ENCODE data around the gene RABIF.
"Not testable (repeated sequence)": the region's sequence is repeated elsewhere in the genome, so short reads cannot be mapped to it uniquely, and the experiment has no call there.

The RABIF gene

GRCh38 chr1:202888531-202889360, at the start of gene RABIF:
TSS of gene RABIF (minus strand) at chr1:202889149. CDS start at chr1:202889098, 51 bp downstream.
- peak; percentile 96 for DNase-seq

- DNase-seq, result no peak
Observed at GRCh38 chr1:202938287-202938925, 49.5 kb upstream of the RABIF start.

DNA sequence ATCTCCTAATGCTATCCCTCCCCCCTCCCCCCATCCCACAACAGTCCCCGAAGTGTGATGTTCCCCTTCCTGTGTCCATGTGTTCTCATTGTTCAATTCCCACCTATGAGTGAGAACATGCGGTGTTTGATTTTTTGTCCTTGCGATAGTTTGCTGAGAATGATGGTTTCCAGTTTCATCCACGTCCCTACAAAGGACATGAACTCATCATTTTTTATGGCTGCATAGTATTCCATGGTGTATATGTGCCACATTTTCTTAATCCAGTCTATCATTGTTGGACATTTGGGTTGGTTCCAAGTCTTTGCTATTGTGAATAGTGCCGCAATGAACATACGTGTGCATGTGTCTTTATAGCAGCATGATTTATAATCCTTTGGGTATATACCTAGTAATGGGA, 47.5 kb upstream of the RABIF start:
- DNase-seq, result not testable (repeated sequence)

- DNase-seq, result no peak
Observed at GRCh38 chr1:202935844-202936243, 46.9 kb upstream of the RABIF start.

DNA sequence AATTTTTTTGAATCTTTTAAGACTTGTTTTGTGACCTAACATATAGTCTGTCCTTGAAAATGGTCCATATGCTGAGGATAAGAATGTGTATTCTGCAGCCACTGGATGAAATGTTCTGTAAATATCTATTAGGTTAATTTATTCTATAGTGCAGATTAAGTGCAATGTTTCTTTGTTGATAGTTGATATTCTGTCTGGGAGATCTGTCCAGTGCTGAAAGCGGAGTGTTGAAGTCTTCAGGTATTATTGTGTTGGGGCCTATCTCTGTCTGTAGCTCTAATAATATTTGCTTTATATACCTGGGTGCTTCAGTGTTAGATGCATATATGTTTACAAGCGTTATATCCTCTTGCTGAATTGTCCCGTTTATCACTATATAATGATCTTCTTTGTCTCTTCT, 45.8 kb upstream of the RABIF start:
- no peak for DNase-seq

DNA sequence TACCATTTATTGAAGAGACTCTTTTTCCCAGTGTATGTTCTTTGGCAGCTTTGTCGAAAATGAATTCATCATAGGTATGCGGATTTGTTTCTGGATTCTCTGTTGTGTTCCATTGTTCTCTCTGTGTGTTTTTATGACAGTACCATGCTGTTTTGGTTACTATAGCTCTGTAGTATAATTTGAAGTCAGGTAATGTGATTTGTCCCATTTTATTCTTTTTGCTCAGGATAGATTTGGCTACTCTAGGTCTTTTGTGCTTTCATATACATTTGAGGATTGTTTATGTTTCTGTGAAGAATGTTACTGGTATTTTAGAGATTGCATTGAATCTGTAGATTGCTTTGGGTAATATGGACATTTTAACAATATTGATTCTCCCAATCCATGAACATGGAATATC, 43.5 kb upstream of the RABIF start:
- no peak for DNase-seq

DNA sequence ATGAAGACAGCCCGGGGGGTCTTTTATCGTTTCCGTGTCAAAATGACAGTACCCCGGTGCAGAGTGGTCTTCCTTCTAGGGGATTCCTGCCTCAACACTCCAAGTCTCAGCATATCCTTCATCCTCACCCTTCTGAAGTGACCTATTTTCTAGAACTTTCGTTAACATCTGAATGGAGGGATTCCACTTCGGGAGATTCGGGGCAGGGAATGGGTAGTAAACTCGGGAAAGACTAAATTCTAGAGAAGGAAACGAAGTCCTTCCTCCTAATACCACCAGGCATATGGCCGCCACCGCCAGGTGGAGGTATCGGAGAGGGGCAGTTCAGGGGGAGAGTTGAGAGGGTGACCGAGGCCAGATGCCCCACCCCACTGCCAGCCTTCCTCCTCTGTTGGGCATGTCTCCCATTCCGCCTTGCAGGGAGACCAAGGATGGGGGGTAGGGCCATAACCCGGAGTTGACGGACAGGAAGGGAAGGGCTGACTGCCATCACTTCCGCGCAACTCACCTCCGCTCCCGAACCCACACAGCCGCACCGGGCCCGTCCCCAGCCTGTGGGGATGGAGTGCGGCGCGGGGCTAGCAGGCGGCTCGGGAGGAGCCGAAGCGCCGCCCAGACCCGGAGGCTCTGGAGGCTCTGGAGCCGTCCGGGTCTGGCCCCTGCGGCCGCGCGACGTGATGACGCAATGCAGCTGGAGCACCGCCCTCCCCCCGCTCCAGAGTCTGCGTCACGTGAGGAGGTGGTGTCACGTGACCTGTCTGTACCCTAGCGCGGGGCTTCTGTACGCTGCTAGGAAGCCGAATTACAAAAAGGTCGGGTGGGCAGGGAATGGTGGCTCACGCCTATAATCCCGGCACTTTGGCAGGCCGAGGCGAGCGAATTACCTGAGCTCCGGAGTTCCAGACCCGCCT, 37.9 kb upstream of the RABIF start, which contains the start of gene KLHL12:
TSS of gene KLHL12 (minus strand) at position 654 of the 911 bp plus-strand sequence. CDS start 2,072 bp downstream, outside the sequence.
- DNase-seq, result peak; percentile 93

- no peak for DNase-seq
Observed at GRCh38 chr1:202923533-202923932, 34.6 kb upstream of the RABIF start.

GRCh38 chr1:202919615-202920014, 30.7 kb upstream of the RABIF start:
- no peak for DNase-seq

- DNase-seq, result no peak
Observed at GRCh38 chr1:202915146-202915545, 26.2 kb upstream of the RABIF start.

DNA sequence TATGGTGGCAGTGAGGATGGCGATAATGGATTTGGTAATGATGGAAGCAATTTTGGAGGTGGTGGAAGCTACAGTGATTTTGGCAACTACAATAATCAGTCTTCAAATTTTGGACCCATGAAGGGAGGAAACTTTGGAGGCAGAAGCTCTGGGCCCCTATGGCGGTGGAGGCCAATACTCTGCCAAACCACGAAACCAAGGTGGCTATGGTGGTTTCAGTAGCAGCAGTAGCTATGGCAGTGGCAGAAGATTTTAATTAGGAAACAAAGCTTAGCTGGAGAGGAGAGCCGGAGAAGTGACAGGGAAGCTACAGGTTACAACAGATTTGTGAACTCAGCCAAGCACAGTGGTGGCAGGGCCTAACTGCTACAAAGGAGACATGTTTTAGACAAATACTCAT, 23.5 kb upstream of the RABIF start:
- not testable (repeated sequence) for DNase-seq

DNA sequence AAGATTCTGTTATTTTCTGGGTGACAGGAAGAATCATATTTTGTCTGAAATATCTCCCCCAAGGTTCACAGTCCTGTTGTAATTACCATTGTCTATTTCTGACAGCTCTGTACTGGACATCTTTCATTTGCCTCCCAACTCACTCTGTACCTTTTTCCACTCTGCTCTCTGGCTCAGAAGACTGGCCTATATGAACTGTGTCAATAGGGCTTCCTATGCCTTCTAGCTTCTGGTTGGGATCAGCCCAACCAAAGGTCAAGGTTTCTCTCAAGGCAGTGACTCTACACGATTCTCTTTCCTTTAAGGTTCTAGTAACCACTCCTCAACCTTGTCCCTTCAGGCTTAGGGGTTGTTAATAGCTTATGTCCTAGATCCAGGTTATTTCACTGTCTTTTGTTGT, 20.5 kb upstream of the RABIF start:
- no peak for DNase-seq

DNA sequence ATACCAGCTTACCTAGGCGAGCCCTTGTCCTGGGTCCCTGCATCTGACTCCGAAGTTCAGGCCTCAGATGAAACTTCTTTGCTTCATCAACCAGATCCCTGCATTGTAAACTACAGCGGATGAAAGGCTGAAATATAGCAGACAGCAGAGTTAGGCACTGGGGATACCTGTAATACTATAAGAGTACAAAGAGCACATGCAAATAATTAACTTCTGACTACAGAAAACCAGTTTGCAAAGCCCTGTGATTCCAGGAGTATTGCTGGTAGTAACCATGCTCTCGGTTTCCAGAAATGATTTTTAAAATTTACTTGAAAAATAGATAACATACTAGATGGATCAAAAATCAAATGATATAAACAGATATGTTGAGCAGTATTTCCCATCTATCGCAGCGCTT, 20.0 kb upstream of the RABIF start:
- no peak for DNase-seq

DNA sequence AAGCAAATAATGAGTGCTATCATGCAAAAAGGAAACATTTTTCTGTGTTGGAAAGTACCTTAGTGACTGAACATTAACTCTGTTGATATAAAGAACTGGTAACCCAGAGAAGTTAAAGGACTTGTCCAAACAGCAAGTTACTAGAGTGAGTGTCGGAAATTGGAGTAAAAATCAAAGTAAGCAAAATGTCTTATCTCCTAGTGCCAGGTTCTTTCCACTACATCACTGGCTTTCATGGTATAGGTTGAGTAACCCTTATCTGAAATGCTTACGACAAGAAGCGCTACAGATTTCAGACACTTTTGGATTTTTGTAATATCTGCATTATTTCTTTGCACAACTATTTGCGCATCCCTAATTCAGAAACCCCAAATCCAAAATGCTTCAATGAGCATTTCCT, 16.4 kb upstream of the RABIF start:
- DNase-seq, result no peak

DNA sequence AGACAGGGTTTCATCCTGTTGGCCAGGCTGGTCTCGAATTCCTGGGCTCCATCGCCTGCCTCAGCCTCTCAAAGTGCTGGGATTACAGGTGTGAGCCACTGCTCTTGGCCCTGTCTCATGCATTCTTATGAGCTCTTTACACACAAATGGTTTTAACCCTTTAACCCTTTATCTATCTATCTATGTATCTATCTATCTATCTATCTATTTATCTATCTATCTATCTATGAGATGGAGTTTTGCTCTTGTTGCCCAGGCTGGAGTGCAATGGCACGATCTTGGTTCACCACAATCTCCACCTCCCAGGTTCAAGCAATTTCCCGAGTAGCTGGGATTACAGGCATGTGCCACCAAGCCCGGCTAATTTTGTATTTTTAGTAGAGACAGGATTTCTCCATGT, 14.9 kb upstream of the RABIF start:
- DNase-seq, result not testable (repeated sequence)

DNA sequence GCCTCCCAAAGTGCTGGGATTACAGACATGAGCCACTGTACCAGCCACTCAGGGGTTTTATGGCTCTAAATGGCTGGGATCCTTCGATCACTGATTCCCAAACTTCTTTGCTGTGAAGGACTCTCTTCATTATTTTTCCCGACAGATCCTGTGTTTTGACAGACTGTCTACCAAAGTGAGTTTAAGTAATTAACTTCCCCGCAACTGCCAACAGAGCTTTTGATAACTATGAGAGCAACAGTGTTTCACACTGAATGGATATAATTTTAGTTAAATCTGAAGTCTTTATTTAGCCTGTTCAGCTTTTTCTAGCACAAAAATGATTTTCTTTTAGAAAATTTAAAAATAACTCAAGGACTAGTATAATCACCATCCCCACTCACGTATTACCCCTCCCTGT, 12.6 kb upstream of the RABIF start:
- DNase-seq, result no peak

- DNase-seq, result no peak
Observed at GRCh38 chr1:202892501-202892900, 3.6 kb upstream of the RABIF start.

- no peak for DNase-seq
Observed at GRCh38 chr1:202890392-202890791, 1.4 kb upstream of the RABIF start.

GRCh38 chr1:202888221-202888530, 773 bp downstream of the RABIF start:
- no peak for DNase-seq

DNA sequence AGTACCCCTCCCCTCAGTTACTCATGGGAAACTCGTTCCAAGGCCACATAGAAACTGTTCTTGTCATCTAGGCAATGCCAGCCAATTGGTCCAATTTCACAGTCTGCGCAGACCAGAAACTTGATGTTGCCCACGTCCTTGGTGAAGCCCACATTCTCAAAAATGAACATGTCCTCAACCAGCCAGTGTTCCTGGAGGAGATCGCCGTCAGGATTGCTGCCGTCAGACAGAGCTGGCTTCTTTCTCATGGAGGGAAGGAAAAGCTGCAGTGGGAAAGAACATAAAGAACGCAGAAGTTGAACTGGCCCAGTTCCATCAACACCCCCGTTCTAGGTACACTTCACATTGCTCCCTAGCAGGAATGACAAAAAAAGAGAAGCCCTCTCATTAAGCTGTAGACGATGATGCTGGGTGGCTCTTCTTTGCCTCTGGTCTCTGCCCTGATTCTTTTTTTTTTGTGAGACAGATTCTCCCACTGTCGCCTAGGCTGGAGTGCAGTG, 7.9 kb downstream of the RABIF start:
- DNase-seq, result no peak

GRCh38 chr1:202880062-202880461, 8.9 kb downstream of the RABIF start:
- no peak for DNase-seq

DNA sequence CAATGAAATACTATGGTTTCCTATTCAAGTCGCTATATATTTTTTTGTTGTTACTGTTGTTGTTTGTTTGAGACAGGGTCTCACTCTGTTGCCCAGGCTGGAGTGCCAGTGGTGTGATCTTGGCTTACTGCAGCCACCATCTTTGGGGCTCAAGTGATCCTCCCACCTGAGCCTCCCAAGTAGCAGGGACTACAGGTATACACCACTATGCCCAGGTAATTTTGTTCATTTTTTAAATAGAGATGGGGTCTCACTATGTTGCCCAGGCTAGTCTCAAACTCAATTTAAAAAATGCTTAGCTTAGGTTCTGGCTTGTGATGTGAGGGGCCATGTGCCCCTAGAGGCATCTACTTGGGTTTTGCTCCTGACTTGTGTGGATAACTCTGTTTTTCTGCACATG, 9.8 kb downstream of the RABIF start:
- no peak for DNase-seq

DNA sequence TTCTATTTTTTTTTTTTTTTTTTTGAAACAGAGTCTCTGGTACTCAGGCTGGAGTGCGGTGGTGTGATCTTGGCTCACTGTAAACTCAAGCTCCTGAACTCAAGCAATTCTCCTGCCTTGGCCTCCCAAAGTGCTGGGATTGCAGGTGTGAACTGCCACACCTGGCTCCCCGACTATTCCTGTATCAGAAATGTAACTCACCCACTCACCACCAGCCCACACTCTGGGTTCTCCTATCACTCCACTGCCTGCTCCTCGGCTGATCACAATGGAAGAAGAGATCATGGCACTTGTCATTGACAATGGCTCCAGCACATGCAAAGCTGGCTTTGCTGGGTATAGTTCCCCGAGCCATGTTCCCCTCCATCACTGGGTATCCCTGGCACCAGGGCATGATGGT, 15.9 kb downstream of the RABIF start:
- no peak for DNase-seq
